ENCODE measurements around the gene FRAS1. TPM values are rescaled to one million over a fixed set of nuclear protein-coding genes. Genes with fewer than 3 reads are reported as not detected.
"Not testable (repeated sequence)": the region's sequence is repeated elsewhere in the genome, so short reads cannot be mapped to it uniquely, and the experiment has no call there.

Gene FRAS1
- polyA plus RNA-seq, 1 donor from 2014 or later, result 2.8 TPM

DNA sequence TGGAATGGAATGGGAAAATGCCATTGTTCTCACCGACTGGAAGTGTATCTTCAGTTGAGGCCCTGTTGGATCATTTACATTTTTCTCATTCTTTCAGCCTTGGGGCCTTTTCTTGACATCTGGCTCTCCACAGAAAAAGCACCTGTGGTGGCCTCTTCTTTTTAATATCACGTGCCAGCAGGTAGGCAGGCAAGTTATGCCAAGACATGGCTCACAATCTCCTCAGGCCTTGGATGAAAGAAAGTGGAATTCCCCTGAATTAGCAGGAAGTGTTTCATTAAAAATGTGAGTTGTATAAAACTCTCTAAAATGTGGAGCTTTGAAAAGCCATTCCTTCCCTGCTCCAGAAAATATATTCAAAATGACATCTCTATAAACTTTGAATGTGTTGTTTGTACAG is 122.1 kb downstream of the FRAS1 start:
- H3K4me3 ChIP-seq (ENCODE audit: low read length), result no peak overlapping the region
- H3F3A ChIP-seq (ENCODE audit: insufficient read depth, low read length, poor library complexity, severe bottlenecking), result no peaks in the 10 kb centered on the region
- no peaks in the 10 kb centered on the region for H3K9me2 ChIP-seq (ENCODE audit: insufficient read depth, low read length)
- H3K27ac ChIP-seq (ENCODE audit: low read length), result no peak overlapping the region
- H3K79me2 ChIP-seq (replicated peaks; ENCODE audit: insufficient read depth, low read length), result no peaks in the 10 kb centered on the region
- no peaks in the 10 kb centered on the region for H3K27me3 ChIP-seq (ENCODE audit: insufficient read depth, low read depth, low read length)
- H3K36me3 ChIP-seq (ENCODE audit: insufficient read depth, low read length), result no peaks in the 10 kb centered on the region
- no peaks in the 10 kb centered on the region for H3K9me3 ChIP-seq (ENCODE audit: low read length)
- H4K20me1 ChIP-seq (ENCODE audit: insufficient read depth), result no peaks in the 10 kb centered on the region
- no peak overlapping the region for H3K4me2 ChIP-seq (ENCODE audit: low read length)
- H3K9ac ChIP-seq (ENCODE audit: low read length), result no peak overlapping the region
- no peak overlapping the region for H2AFZ ChIP-seq (ENCODE audit: low read depth, low read length)
- TF ChIP-seq SMC3 (conservative IDR thresholded peaks at IDR 0.05; ENCODE audit: poor library complexity), result no peak
- TF ChIP-seq REST (IDR thresholded peaks at IDR 0.05; ENCODE audit: borderline replicate concordance), result no peak
- TF ChIP-seq EZH2 (IDR thresholded peaks at IDR 0.05; ENCODE audit: borderline replicate concordance, insufficient read depth, low read length, poor library complexity, severe bottlenecking), result no peak
- no peak for TF ChIP-seq TAF1 (IDR thresholded peaks at IDR 0.05; ENCODE audit: low read depth)
- TF ChIP-seq POLR2AphosphoS5 (IDR thresholded peaks at IDR 0.05), result no peak
- no peak for TF ChIP-seq MXI1 (conservative IDR thresholded peaks at IDR 0.05; ENCODE audit: poor library complexity, severe bottlenecking)
- no peak for TF ChIP-seq RAD21 (conservative IDR thresholded peaks at IDR 0.05)

DNA sequence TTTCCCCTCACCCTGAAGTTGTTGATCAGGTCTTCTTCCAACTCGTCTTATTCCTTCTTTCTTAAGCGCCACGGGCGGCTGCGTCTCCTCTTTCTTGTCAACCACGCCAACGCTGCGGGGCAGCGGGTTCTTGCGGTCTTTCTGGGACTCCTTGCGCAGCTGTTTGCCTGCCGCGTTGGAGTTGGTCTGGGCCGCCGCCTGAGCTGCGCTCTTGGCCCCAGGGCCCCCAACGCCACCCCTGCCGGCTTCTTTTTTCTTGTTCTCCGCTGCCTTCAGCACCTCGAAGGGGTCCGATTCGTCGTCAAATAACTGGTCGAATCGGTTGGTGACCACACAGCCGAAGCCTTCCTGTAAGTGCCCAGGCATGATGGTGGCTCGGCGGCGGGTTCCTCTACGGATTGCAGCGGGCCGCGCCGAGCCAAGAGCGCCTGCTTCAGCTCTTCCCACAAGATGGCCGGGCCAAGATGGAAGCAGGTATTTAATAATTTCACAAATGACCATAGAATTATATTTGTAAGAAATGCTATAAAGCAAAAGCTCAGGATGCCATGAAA is 124.6 kb downstream of the FRAS1 start:
- H2AFZ ChIP-seq (ENCODE audit: low read depth, low read length); H3K4me3 ChIP-seq (ENCODE audit: low read length); H3K9me3 ChIP-seq (ENCODE audit: low read length); H3K36me3 ChIP-seq (ENCODE audit: insufficient read depth, low read length); H3F3A ChIP-seq (ENCODE audit: insufficient read depth, low read length, poor library complexity, severe bottlenecking); H3K4me2 ChIP-seq (ENCODE audit: low read length); H3K9me2 ChIP-seq (ENCODE audit: insufficient read depth, low read length); H4K20me1 ChIP-seq (ENCODE audit: insufficient read depth); H3K79me2 ChIP-seq (replicated peaks; ENCODE audit: insufficient read depth, low read length); H3K27ac ChIP-seq (ENCODE audit: low read length); H3K9ac ChIP-seq (ENCODE audit: low read length); H3K27me3 ChIP-seq (ENCODE audit: insufficient read depth, low read depth, low read length): not testable (repeated sequence)

GRCh38 chr4:78184584-78184983 is 127.5 kb downstream of the FRAS1 start:
- no peak overlapping the region for H2AFZ ChIP-seq (ENCODE audit: low read depth, low read length)
- no peak overlapping the region for H3K4me3 ChIP-seq (ENCODE audit: low read length)
- H3K4me2 ChIP-seq (ENCODE audit: low read length), result no peak overlapping the region
- H3K9me2 ChIP-seq (ENCODE audit: insufficient read depth, low read length), result no peaks in the 10 kb centered on the region
- H3F3A ChIP-seq (ENCODE audit: insufficient read depth, low read length, poor library complexity, severe bottlenecking), result no peaks in the 10 kb centered on the region
- H3K9ac ChIP-seq (ENCODE audit: low read length), result no peak overlapping the region
- no peaks in the 10 kb centered on the region for H3K9me3 ChIP-seq (ENCODE audit: low read length)
- H4K20me1 ChIP-seq (ENCODE audit: insufficient read depth), result no peaks in the 10 kb centered on the region
- no peaks in the 10 kb centered on the region for H3K27me3 ChIP-seq (ENCODE audit: insufficient read depth, low read depth, low read length)
- no peaks in the 10 kb centered on the region for H3K79me2 ChIP-seq (replicated peaks; ENCODE audit: insufficient read depth, low read length)
- TF ChIP-seq RAD21 (conservative IDR thresholded peaks at IDR 0.05) (no peak), EZH2 (IDR thresholded peaks at IDR 0.05; ENCODE audit: borderline replicate concordance, insufficient read depth, low read length, poor library complexity, severe bottlenecking) (no peak), POLR2AphosphoS5 (IDR thresholded peaks at IDR 0.05) (no peak), EP300 (conservative IDR thresholded peaks at IDR 0.05; ENCODE audit: poor library complexity, severe bottlenecking) (no peak), TAF1 (IDR thresholded peaks at IDR 0.05; ENCODE audit: low read depth) (no peak), REST (IDR thresholded peaks at IDR 0.05; ENCODE audit: borderline replicate concordance) (no peak), MXI1 (conservative IDR thresholded peaks at IDR 0.05; ENCODE audit: poor library complexity, severe bottlenecking) (no peak), SMC3 (conservative IDR thresholded peaks at IDR 0.05; ENCODE audit: poor library complexity) (no peak)
- TF ChIP-seq, protein P1, sequence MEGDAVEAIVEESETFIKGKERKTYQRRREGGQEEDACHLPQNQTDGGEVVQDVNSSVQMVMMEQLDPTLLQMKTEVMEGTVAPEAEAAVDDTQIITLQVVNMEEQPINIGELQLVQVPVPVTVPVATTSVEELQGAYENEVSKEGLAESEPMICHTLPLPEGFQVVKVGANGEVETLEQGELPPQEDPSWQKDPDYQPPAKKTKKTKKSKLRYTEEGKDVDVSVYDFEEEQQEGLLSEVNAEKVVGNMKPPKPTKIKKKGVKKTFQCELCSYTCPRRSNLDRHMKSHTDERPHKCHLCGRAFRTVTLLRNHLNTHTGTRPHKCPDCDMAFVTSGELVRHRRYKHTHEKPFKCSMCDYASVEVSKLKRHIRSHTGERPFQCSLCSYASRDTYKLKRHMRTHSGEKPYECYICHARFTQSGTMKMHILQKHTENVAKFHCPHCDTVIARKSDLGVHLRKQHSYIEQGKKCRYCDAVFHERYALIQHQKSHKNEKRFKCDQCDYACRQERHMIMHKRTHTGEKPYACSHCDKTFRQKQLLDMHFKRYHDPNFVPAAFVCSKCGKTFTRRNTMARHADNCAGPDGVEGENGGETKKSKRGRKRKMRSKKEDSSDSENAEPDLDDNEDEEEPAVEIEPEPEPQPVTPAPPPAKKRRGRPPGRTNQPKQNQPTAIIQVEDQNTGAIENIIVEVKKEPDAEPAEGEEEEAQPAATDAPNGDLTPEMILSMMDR (IDR thresholded peaks at IDR 0.05; ENCODE audit: poor library complexity, severe bottlenecking), result no peak
- H3K36me3 ChIP-seq (ENCODE audit: insufficient read depth, low read length), result no peaks in the 10 kb centered on the region
- H3K27ac ChIP-seq (ENCODE audit: low read length), result no peak overlapping the region

Data from neural cell (in vitro differentiated cells).